ENCODE results near the gene VPS41. TPM values are rescaled to one million over a fixed set of nuclear protein-coding genes. Genes with fewer than 3 reads are reported as not detected.

Gene VPS41
- total and polyA plus RNA-seq, 11 donors: 6.0 to 55.8 (median 42.8) TPM

- Histone ChIP-seq H3K4me3 (no peak overlapping the region), H3K9me3 (no peaks in the 10 kb centered on the region), H3K27ac (no peak overlapping the region), H3K4me1 (peaks cover 0 to 8% (median 0%) of the 10 kb centered on the region in 12 donors), H3K36me3 (peaks cover 0 to 69% (median 39%) of the 10 kb centered on the region in 9 donors), H3K27me3 (no peaks in the 10 kb centered on the region)
- DNase-seq (no peak), ATAC-seq (no peak)
- intact Hi-C loops (cut with DNase I): loop anchor here in 1 of 10 donors (10.0 kb wide), 1 partner anchor 303 kb away; no protein-coding TSS in a partner anchor
- WGBS, 4 donors: 80 to 90% (median 82%) methylated on average over 3 of the region's 3 CpGs
- TF ChIP-seq POLR2A (IDR thresholded peaks at IDR 0.05) (no peak), CTCF (IDR thresholded peaks at IDR 0.05) (no peak)
Measured at GRCh38 chr7:38757931-38758330, 151.1 kb downstream of the VPS41 start.

GRCh38 chr7:38756521-38756920 lies 152.5 kb downstream of the VPS41 start:
- intact Hi-C loops (cut with DNase I): loop anchor here in 1 of 10 donors (10.0 kb wide), 1 partner anchor 302 kb away; no protein-coding TSS in a partner anchor
- no peak overlapping the region for H3K4me3 ChIP-seq
- peaks cover 0 to 73% (median 38%) of the 10 kb centered on the region in 9 donors for H3K36me3 ChIP-seq
- no peak for DNase-seq
- TF ChIP-seq CTCF (IDR thresholded peaks at IDR 0.05) (no peak), POLR2A (IDR thresholded peaks at IDR 0.05) (no peak)
- peaks cover 0 to 11% (median 0%) of the 10 kb centered on the region in 12 donors for H3K4me1 ChIP-seq
- no peaks in the 10 kb centered on the region for H3K9me3 ChIP-seq
- no peak overlapping the region for H3K27ac ChIP-seq
- no peak for ATAC-seq
- WGBS, 4 donors: 78 to 85% (median 81%) methylated on average over 5 of the region's 5 CpGs
- no peaks in the 10 kb centered on the region for H3K27me3 ChIP-seq

DNA sequence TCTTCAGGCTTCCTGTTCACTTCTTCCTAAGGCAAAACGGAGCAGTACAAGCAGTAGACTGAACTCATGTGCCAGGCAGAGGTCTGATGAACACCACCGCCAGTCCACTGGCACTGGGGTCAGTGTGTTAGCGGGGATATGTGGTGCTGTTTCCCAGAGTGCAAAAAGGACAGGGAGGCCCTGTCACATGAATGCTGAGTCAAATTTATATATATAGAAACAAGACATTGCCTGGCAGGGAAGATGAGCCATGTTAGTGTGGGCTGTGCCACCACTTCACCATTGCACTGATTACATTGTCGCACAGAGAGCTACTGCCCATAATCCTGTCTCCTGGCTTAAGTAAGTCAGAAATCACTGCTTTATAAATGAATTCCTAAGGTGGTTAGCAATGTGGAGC lies 155.6 kb downstream of the VPS41 start:
- H3K9me3 ChIP-seq: no peaks in the 10 kb centered on the region
- peaks cover 0 to 11% (median 0%) of the 10 kb centered on the region in 12 donors for H3K4me1 ChIP-seq
- no peak overlapping the region for H3K4me3 ChIP-seq
- H3K36me3 ChIP-seq: peaks cover 0 to 79% (median 45%) of the 10 kb centered on the region in 9 donors
- peak overlapping the region in 9 of 12 donors; percentile 41 to 76 (median 54) for H3K27ac ChIP-seq
- peak; percentile 95 to 97 (median 95) for ATAC-seq
- TF ChIP-seq CTCF (IDR thresholded peaks at IDR 0.05) (no peak), POLR2A (IDR thresholded peaks at IDR 0.05) (no peak)
- WGBS, 4 donors: 39 to 84% (median 61%) methylated on average over 4 of the region's 4 CpGs
- intact Hi-C loops (cut with DNase I): loop anchor here in 2 of 10 donors (5.0 to 10.0 kb wide), 2 partner anchors 299 to 301 kb away; no protein-coding TSS in a partner anchor
- H3K27me3 ChIP-seq: no peaks in the 10 kb centered on the region
- peak in 4 of 5 donors; percentile 32 to 53 (median 41) for DNase-seq

DNA sequence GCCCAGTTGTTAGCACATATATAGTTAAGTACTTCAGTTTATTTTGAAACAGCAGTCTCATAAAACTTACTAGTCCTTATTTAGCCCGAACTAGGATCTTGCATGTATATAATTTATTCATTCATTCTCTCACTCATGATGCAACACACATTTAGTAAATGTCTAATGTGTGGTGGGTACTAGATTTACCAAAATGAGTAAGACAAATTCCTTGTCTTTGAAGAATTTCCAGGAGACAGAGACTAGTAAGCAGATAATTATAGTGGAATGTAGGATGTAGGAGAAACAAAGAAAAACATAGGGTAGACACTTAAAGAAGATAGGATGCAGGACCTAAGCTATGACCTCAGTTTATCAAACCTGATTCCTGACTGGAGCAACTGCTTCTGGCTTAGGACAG lies 157.6 kb downstream of the VPS41 start:
- intact Hi-C loops (cut with DNase I): loop anchor here in 2 of 10 donors (5.0 to 10.0 kb wide), 2 partner anchors 297 to 299 kb away; no protein-coding TSS in a partner anchor
- 89 to 95% (median 91%) methylated on average over 1 of the region's 1 CpG for WGBS, 4 donors

More for the DNA sequence above, 157.6 kb downstream of the VPS41 start:
- H3K27me3 ChIP-seq: no peaks in the 10 kb centered on the region
- no peak for DNase-seq
- no peak for ATAC-seq
- no peak overlapping the region for H3K27ac ChIP-seq
- no peak overlapping the region for H3K4me3 ChIP-seq
- TF ChIP-seq POLR2A (IDR thresholded peaks at IDR 0.05) (no peak), CTCF (IDR thresholded peaks at IDR 0.05) (no peak)
- H3K9me3 ChIP-seq: no peaks in the 10 kb centered on the region
- H3K4me1 ChIP-seq: peaks cover 0 to 11% (median 0%) of the 10 kb centered on the region in 12 donors
- H3K36me3 ChIP-seq: peaks cover 0 to 69% (median 39%) of the 10 kb centered on the region in 9 donors
